ENCODE results near the gene DEFB114. TPM values are rescaled to one million over a fixed set of nuclear protein-coding genes. Genes with fewer than 3 reads are reported as not detected.

The DEFB114 gene
- total and polyA plus RNA-seq, 3 donors from 2014 or later = not detected

GRCh38 chr6:49913636-49914375 lies 50.2 kb downstream of the DEFB114 start:
- Histone ChIP-seq H3K27me3 (no peaks in the 10 kb centered on the region), H3K36me3 (ENCODE audit: low read depth, missing control alignments) (no peaks in the 10 kb centered on the region), H3K4me3 (no peak overlapping the region), H3K4me1 (no peaks in the 10 kb centered on the region), H3K9me3 (no peaks in the 10 kb centered on the region), H3K27ac (no peak overlapping the region)
- intact Hi-C loops (cut with DNase I; ENCODE audit: low total_unique reads) = no loop called here
- no peak for TF ChIP-seq POLR2A (IDR thresholded peaks at IDR 0.05)
- TF ChIP-seq CTCF (IDR thresholded peaks at IDR 0.05) = no peak
- 76 to 90% methylated on average over 6 of the region's 6 CpGs for WGBS, 2 donors
- no peak for DNase-seq

GRCh38 chr6:49912196-49912595 lies 51.8 kb downstream of the DEFB114 start:
- H3K4me3 ChIP-seq = no peak overlapping the region
- 82 to 96% methylated on average over 1 of the region's 1 CpG for WGBS, 2 donors
- no peaks in the 10 kb centered on the region for H3K9me3 ChIP-seq
- H3K4me1 ChIP-seq = no peaks in the 10 kb centered on the region
- no peak for DNase-seq
- H3K27ac ChIP-seq = no peak overlapping the region
- TF ChIP-seq POLR2A (IDR thresholded peaks at IDR 0.05) = no peak
- no peak for TF ChIP-seq CTCF (IDR thresholded peaks at IDR 0.05)
- H3K36me3 ChIP-seq (ENCODE audit: low read depth, missing control alignments) = no peaks in the 10 kb centered on the region
- H3K27me3 ChIP-seq = no peaks in the 10 kb centered on the region
- intact Hi-C loops (cut with DNase I; ENCODE audit: low total_unique reads) = no loop called here

- TF ChIP-seq CTCF (IDR thresholded peaks at IDR 0.05) (no peak), POLR2A (IDR thresholded peaks at IDR 0.05) (no peak)
- H3K27ac ChIP-seq = no peak overlapping the region
- DNase-seq = no peak
- WGBS, 2 donors = 91 to 93% methylated on average over 2 of the region's 2 CpGs
- no peaks in the 10 kb centered on the region for H3K9me3 ChIP-seq
- no peaks in the 10 kb centered on the region for H3K4me1 ChIP-seq
- H3K4me3 ChIP-seq = no peak overlapping the region
- no peaks in the 10 kb centered on the region for H3K27me3 ChIP-seq
- intact Hi-C loops (cut with DNase I; ENCODE audit: low total_unique reads) = no loop called here
- no peaks in the 10 kb centered on the region for H3K36me3 ChIP-seq (ENCODE audit: low read depth, missing control alignments)
These were observed 52.7 kb downstream of the DEFB114 start for GRCh38 chr6:49911252-49911651.

Other genes starting within 250 kb of the DEFB114 start
- under 1 TPM in 1 of 2 donors, not detected in 1; 0.12 TPM for gene CRISP3, start 219.8 kb downstream of the DEFB114 start, total RNA-seq
- gene CRISP3, start 219.8 kb downstream of the DEFB114 start, polyA plus RNA-seq (ENCODE audit: insufficient read depth, low read depth, low replicate concordance) = not detected
- gene PGK2, start 176.9 kb downstream of the DEFB114 start, total RNA-seq = 100 to 1,000 TPM in 1 of 2 donors, 10 to 100 TPM in 1; 73.8 to 207 TPM
- gene PGK2, start 176.9 kb downstream of the DEFB114 start, polyA plus RNA-seq (ENCODE audit: insufficient read depth, low read depth, low replicate concordance) = 364 TPM
- gene CRISP1, start 97.6 kb downstream of the DEFB114 start, total RNA-seq = under 1 TPM; 0.19 to 0.55 TPM
- gene CRISP1, start 97.6 kb downstream of the DEFB114 start, polyA plus RNA-seq (ENCODE audit: insufficient read depth, low read depth, low replicate concordance) = 3.8 TPM
- gene DEFB113, start 5.5 kb upstream of the DEFB114 start, total RNA-seq = not detected
- not detected for gene DEFB113, start 5.5 kb upstream of the DEFB114 start, polyA plus RNA-seq (ENCODE audit: insufficient read depth, low read depth, low replicate concordance)
- not detected for gene DEFB110, start 57.8 kb upstream of the DEFB114 start, total RNA-seq
- gene DEFB110, start 57.8 kb upstream of the DEFB114 start, polyA plus RNA-seq (ENCODE audit: insufficient read depth, low read depth, low replicate concordance) = not detected
- not detected for gene DEFB112, start 85.8 kb upstream of the DEFB114 start, total RNA-seq
- not detected for gene DEFB112, start 85.8 kb upstream of the DEFB114 start, polyA plus RNA-seq (ENCODE audit: insufficient read depth, low read depth, low replicate concordance)